HCT116 (cell line): ENCODE data around the gene ZHX3. TPM values are rescaled to one million over a fixed set of nuclear protein-coding genes. Genes with fewer than 3 reads are reported as not detected.

Source experiments
- ATAC-seq: fragments of 200-7000 bp; cut with Tn5 transposase; 2 replicates; pipeline ENCODE4 v1.9.1; 2020; ENCODE audit warnings: mild to moderate bottlenecking, moderate library complexity
- BruUV-seq: library from RNA; stranded (reverse); fragments of 400-500 nt; replicated peaks from 2 replicates; lab custom pipeline; 2021; lab: Mats Ljungman, UMichigan
- CTCF ChIA-PET: fragments of 300-600 bp; sonication (Branson Sonifier 250); formaldehyde crosslinking; loops from one replicate; lab custom pipeline; 2021; ENCODE audit warnings: antibody characterized with exemption; lab: Charles Lee
- POLR2A ChIA-PET: fragments of 300-600, 350-600 bp; sonication (Branson Sonifier 250); formaldehyde crosslinking; loops from one replicate; lab custom pipeline; 2021; ENCODE audit warnings: antibody characterized with exemption; lab: Charles Lee
- RAD21 ChIA-PET, 2 experiments: fragments of 300-600 bp; sonication (Branson Sonifier 250); formaldehyde crosslinking; loops; one replicate each; lab custom pipeline; 2023; ENCODE audit warnings: low total read pairs in 2 of 2; ENCODE audit not compliant: uncharacterized antibody in 2 of 2, unreplicated experiment in 2 of 2, low non-redundant PET in 1 of 2; lab: Charles Lee
- DNase-seq: peaks from one replicate; pipeline ENCODE4 v3.0.0-alpha.2; 2010; ENCODE audit warnings: low read depth, low spot score
- H2AFZ ChIP-seq: fragments of 200-600 bp; shearing (Covaris generic), sonication (generic); 2 replicates; pipeline ENCODE4 v1.6.1; 2017; ENCODE audit warnings: low read depth, mixed run types, mixed read lengths, antibody characterized with exemption, low read length; ENCODE audit not compliant: poor library complexity, severe bottlenecking
- H3K27ac ChIP-seq: 2 replicates; pipeline ENCODE4 v1.5.1; 2012; ENCODE audit warnings: low read depth, low read length
- H3K27me3 ChIP-seq: fragments of 200-600 bp; sonication (generic); 2 replicates; pipeline ENCODE4 v1.6.1; 2016; ENCODE audit warnings: mixed run types, low read length, mixed read lengths; ENCODE audit not compliant: insufficient read depth
- H3K36me3 ChIP-seq, 2 experiments: fragments of 200-500 bp in 1 of 2; fragments of 200-600 bp in 1 of 2; sonication (Bioruptor generic) in 1 of 2; sonication (generic) in 1 of 2; 2 replicates each; pipeline versions ENCODE4 v1.5.1 to v1.6.1; 2014 to 2016; ENCODE audit warnings: low read length in 2 of 2, inconsistent platforms in 1 of 2, mixed read lengths in 1 of 2, mixed run types in 1 of 2; ENCODE audit not compliant: insufficient read depth in 2 of 2, control insufficient read depth in 1 of 2
- H3K4me1 ChIP-seq, 2 experiments: fragments of 200-600 bp in 1 of 2; sonication (generic) in 1 of 2; 2 replicates each; pipeline versions ENCODE4 v1.5.1 to v1.6.1; 2012 to 2017; ENCODE audit warnings: low read length in 2 of 2, inconsistent platforms in 1 of 2, mild to moderate bottlenecking in 1 of 2, mixed read lengths in 1 of 2, mixed run types in 1 of 2, moderate library complexity in 1 of 2; ENCODE audit not compliant: insufficient read depth in 2 of 2, control insufficient read depth in 1 of 2
- H3K4me2 ChIP-seq: fragments of 200-600 bp; sonication (generic); 2 replicates; pipeline ENCODE4 v1.6.1; 2017; ENCODE audit warnings: mixed run types, low read length, mixed read lengths
- H3K4me3 ChIP-seq, 2 experiments: fragments of 200-600 bp in 1 of 2; sonication (generic) in 1 of 2; replicated peaks in 1 of 2; 2 replicates each; pipeline ENCODE4 v1.5.1; 2011 to 2016; ENCODE audit warnings: low read length in 2 of 2, control low read depth in 1 of 2, low read depth in 1 of 2, mild to moderate bottlenecking in 1 of 2, mixed read lengths in 1 of 2, mixed run types in 1 of 2
- H3K79me2 ChIP-seq: fragments of 200-600 bp; sonication (generic); 2 replicates; pipeline ENCODE4 v1.6.1; 2017; ENCODE audit warnings: mild to moderate bottlenecking, mixed run types, low read length, moderate library complexity, mixed read lengths; ENCODE audit not compliant: insufficient read depth
- H3K9ac ChIP-seq: fragments of 200-600 bp; sonication (generic); 2 replicates; pipeline ENCODE4 v1.6.1; 2016; ENCODE audit warnings: low read length, mixed read lengths
- H3K9me2 ChIP-seq: fragments of 200-600 bp; sonication (generic), shearing (Covaris generic); 2 replicates; pipeline ENCODE4 v1.6.1; 2017; ENCODE audit warnings: mixed run types, mild to moderate bottlenecking, moderate library complexity; ENCODE audit not compliant: insufficient read depth
- H3K9me3 ChIP-seq, 2 experiments: fragments of 200-500 bp in 1 of 2; fragments of 200-600 bp in 1 of 2; sonication (Bioruptor generic) in 1 of 2; sonication (generic) in 1 of 2; 2 replicates each; pipeline ENCODE4 v1.6.1; 2014 to 2017; ENCODE audit warnings: low read length in 2 of 2, mixed read lengths in 2 of 2, inconsistent platforms in 1 of 2, low read depth in 1 of 2, mild to moderate bottlenecking in 1 of 2, mixed run types in 1 of 2, moderate library complexity in 1 of 2; ENCODE audit not compliant: control insufficient read depth in 1 of 2, insufficient read depth in 1 of 2
- H4K20me1 ChIP-seq: fragments of 200-600 bp; sonication (generic), shearing (Covaris generic); 2 replicates; pipeline ENCODE4 v1.6.1; 2017; ENCODE audit warnings: mixed run types, mild to moderate bottlenecking, moderate library complexity; ENCODE audit not compliant: insufficient read depth
- ATF3 ChIP-seq: IDR thresholded peaks from 2 replicates; pipeline ENCODE4 v1.6.1; 2012
- CBX3 ChIP-seq: IDR thresholded peaks from 2 replicates; pipeline ENCODE4 v1.6.1; 2012; ENCODE audit warnings: low read depth
- EGR1 ChIP-seq: IDR thresholded peaks from 2 replicates; pipeline ENCODE4 v1.6.1; 2012; ENCODE audit warnings: low read depth
- ELF1 ChIP-seq: IDR thresholded peaks from 2 replicates; pipeline ENCODE4 v1.6.1; 2012; ENCODE audit warnings: low read depth, borderline replicate concordance
- EZH2 ChIP-seq: fragments of 200-600 bp; sonication (generic); IDR thresholded peaks from 2 replicates; pipeline ENCODE4 v1.6.1; 2017; ENCODE audit warnings: antibody characterized with exemption, mixed run types
- JUND ChIP-seq: IDR thresholded peaks from 2 replicates; pipeline ENCODE4 v1.6.1; 2012
- MAX ChIP-seq: IDR thresholded peaks from 2 replicates; pipeline ENCODE4 v1.6.1; 2012
- RAD21 ChIP-seq: IDR thresholded peaks from 2 replicates; pipeline ENCODE4 v1.6.1; 2012; ENCODE audit warnings: low read depth, mild to moderate bottlenecking
- REST ChIP-seq: IDR thresholded peaks from 2 replicates; pipeline ENCODE4 v1.6.1; 2012; ENCODE audit warnings: low read depth
- YY1 ChIP-seq: IDR thresholded peaks from 2 replicates; pipeline ENCODE4 v1.6.1; 2011; ENCODE audit warnings: low read length, low read depth, moderate library complexity, mild to moderate bottlenecking; ENCODE audit not compliant: insufficient replicate concordance; ENCODE audit errors: extremely low read depth
- ZFX ChIP-seq: fragments of 450-650 bp; IDR thresholded peaks from 2 replicates; pipeline ENCODE4 v1.6.1; 2017
- intact Hi-C: fragments of 100-400 bp; cut with micrococcal nuclease; formaldehyde crosslinking; loops from 2 replicates; pipeline ENCODE4 v1.10.0; 2022
- total RNA-seq: library from RNA; stranded (reverse); gene quantifications from one replicate; pipeline ENCODE4 v1.2.1, GENCODE V29; 2021; ENCODE audit not compliant: unreplicated experiment

ZHX3 gene
- total RNA-seq, 1 experiment from 2014 or later = 13.3 TPM

GRCh38 chr20:41143354-41143753 lies 174.2 kb downstream of the ZHX3 start:
- Histone ChIP-seq H3K27ac (no peak overlapping the region), H3K4me1 (peaks cover 4 to 5% of the 10 kb centered on the region in 2 experiments; a peak in 3 of 4 replicates), H3K27me3 (no peaks in the 10 kb centered on the region)
- no peak for DNase-seq
- TF ChIP-seq RAD21 (no peak), YY1 (no peak), EGR1 (no peak), ELF1 (no peak), ZFX (no peak), JUND (no peak), MAX (no peak), EZH2 (no peak), ATF3 (no peak), REST (no peak), CBX3 (no peak)
- TF ChIP-seq, all 23 proteins: peak for 0
- no peaks in the 10 kb centered on the region for H3K9me3 ChIP-seq
- ChIA-PET CTCF (interaction anchor here (0.8 to 1.0 kb wide), 2 partner anchors 8 to 29 kb away, joined by 3 to 4 read pairs; no protein-coding TSS in a partner anchor), RAD21 (no interaction called here), POLR2A (no interaction called here)
- H3K79me2 ChIP-seq = peaks cover 79% of the 10 kb centered on the region
- H2AFZ ChIP-seq = no peak overlapping the region
- no TSS peak for BruUV-seq
- H3K9me2 ChIP-seq = no peaks in the 10 kb centered on the region
- intact Hi-C loops = no loop called here
- H3K9ac ChIP-seq = no peak overlapping the region
- no peak for ATAC-seq
- H4K20me1 ChIP-seq = no peaks in the 10 kb centered on the region
- H3K36me3 ChIP-seq = peaks cover 0 to 5% of the 10 kb centered on the region in 2 experiments; a peak in 1 of 4 replicates
- no peak overlapping the region for H3K4me2 ChIP-seq
- no peak overlapping the region for H3K4me3 ChIP-seq
